Ovary (tissue), 3 donors: ENCODE data around the gene TACR1.

Source experiments
- EP300 ChIP-seq: sonication (generic); formaldehyde crosslinking; IDR thresholded peaks from one replicate; pipeline ENCODE4 v1.6.1; 2017; ENCODE audit warnings: antibody characterized with exemption
- POLR2A ChIP-seq: fragments of 450-650 bp; IDR thresholded peaks from one replicate; pipeline ENCODE4 v1.6.1; 2017; ENCODE audit warnings: antibody characterized with exemption, mild to moderate bottlenecking, moderate library complexity
- TF ChIP-seq, protein P1 (sequence below), 3 donors: fragments of 450-650 bp in 2 of 3; fragments of 200-600 bp in 1 of 3; IDR thresholded peaks; one replicate each; pipeline versions ENCODE4 v1.5.1 to v1.8.0; 2016 to 2022; ENCODE audit warnings: antibody characterized with exemption in 3 of 3, mild to moderate bottlenecking in 1 of 3
- donor health status: DM: no; HTN: no; CAD: no.

- no peak for TF ChIP-seq POLR2A
- TF ChIP-seq, protein P1, sequence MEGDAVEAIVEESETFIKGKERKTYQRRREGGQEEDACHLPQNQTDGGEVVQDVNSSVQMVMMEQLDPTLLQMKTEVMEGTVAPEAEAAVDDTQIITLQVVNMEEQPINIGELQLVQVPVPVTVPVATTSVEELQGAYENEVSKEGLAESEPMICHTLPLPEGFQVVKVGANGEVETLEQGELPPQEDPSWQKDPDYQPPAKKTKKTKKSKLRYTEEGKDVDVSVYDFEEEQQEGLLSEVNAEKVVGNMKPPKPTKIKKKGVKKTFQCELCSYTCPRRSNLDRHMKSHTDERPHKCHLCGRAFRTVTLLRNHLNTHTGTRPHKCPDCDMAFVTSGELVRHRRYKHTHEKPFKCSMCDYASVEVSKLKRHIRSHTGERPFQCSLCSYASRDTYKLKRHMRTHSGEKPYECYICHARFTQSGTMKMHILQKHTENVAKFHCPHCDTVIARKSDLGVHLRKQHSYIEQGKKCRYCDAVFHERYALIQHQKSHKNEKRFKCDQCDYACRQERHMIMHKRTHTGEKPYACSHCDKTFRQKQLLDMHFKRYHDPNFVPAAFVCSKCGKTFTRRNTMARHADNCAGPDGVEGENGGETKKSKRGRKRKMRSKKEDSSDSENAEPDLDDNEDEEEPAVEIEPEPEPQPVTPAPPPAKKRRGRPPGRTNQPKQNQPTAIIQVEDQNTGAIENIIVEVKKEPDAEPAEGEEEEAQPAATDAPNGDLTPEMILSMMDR (IDR thresholded peaks at IDR 0.05) = no peak
- TF ChIP-seq EP300 = no peak
Measured at GRCh38 chr2:75200140-75201096, 1.1 kb upstream of the TACR1 start.
